ENCODE data around the gene TSPAN6. TPM values are rescaled to one million over a fixed set of nuclear protein-coding genes. Genes with fewer than 3 reads are reported as not detected.

TSPAN6 gene, protein sequence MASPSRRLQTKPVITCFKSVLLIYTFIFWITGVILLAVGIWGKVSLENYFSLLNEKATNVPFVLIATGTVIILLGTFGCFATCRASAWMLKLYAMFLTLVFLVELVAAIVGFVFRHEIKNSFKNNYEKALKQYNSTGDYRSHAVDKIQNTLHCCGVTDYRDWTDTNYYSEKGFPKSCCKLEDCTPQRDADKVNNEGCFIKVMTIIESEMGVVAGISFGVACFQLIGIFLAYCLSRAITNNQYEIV
- polyA plus RNA-seq (ENCODE audit: insufficient read length in 4 of 4), result 100 to 1,000 TPM; 161 to 184 (median 176) TPM

DNA sequence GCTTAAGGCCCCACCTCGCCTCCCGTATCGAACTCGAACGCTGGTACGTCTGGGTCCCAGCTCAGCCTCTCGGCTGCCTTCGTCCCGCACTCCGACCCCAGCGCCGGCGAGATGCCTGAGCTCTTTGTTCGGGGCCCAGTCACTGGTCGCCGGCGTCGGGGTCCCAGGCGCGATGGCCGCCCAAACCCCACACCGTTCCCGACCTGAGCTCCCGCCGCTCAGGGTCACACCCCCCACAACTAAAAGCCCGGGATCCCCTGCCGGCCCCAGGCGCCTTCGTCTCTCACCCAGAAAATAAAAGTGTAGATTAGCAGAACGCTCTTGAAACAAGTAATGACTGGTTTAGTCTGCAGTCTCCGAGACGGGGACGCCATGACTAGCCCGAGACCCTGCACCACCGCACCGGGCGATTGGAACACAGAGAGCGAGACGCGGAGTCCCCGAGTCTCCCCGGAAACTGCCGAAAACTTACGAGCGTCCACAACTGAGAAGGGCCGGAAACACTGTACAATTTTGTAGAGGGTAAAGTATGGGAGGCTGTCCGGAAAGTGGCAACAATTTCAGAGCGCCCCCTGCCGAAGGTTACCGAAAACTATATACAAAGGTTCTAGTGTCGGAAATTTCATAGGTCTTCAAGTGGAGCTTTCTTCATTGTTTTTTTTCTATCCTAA is at the start of gene TSPAN6:
Gene TSPAN6, minus strand, starts transcription at position 486 of the 671 bp plus-strand sequence. Its CDS starts 112 bp downstream, at position 374.
- peak in 3 of 4 donors; percentile 71 to 80 (median 76) for DNase-seq (ENCODE audit: low read depth in 4 of 4, low spot score in 3 of 4)

DNA sequence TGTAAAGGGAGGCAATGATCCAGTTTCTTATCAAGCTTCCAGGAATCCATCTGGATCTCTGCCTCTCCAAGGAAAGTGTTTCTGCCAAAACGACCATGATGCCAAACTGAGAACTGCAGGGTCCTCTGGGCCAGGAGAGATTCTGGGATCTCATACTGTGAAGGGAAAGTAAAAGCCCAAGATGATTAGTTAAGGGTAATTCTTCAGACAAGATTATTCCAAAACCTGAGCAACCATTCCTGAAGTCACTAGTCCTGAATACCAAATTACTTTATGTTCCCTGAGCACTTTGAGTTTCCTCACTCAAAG is 49.3 kb upstream of the TSPAN6 start:
- DNase-seq (ENCODE audit: low read depth in 4 of 4, low spot score in 3 of 4), result no peak

DNA sequence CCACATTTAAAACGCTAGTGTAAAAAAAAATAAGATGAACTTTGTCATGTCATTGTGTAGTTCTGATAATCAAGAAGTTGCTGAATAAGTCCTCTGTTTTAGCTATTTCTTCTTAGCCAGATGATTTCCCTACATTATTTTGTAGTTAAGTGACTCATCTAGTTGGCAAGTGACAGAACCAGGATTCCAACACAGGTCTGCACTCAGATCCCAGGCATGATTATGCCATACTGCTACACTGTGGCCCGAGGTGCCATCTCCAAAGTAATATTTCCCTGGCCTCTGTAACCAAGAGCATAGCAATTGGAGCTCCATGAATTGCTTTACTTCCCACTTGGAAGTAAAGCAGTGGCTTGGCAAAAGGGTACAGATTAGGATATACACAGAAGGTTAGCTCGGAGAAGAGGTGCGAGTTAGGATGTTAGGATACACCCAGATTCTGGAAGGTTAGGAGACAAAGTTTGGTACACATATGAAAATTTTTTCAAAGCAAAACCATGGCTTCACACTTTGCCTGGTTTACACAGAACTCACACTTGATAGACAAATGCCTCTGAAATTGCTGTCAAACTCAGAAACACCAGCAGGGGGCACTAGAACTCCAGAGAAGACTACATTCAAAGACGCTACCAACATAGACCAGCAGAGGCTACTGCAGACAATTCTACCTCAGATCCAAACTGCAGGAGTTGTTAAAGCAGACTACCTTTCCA is 48.8 kb upstream of the TSPAN6 start:
- peak; percentile 47 to 60 (median 50) for DNase-seq (ENCODE audit: low read depth in 4 of 4, low spot score in 3 of 4)

DNA sequence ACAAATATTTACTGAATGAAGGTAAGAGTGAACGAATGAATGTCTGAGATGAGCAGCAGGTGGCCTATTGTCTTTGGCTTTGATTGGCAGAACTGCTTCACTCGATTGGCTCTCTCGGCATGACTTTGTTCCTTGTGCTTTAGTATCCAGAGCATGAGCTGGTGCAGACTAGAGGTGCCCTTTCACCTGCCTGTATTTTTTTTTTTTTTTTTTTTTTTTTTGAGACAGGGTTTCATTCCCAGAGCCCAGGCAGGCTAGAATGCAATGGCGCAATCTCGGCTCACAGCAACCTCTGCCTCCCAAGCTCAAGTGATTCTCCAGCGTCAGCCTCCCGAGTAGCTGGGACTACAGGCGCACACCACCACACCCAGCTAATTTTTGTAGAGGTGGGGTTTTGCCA is 46.3 kb upstream of the TSPAN6 start:
- DNase-seq (ENCODE audit: low read depth in 4 of 4, low spot score in 3 of 4), result no peak

DNA sequence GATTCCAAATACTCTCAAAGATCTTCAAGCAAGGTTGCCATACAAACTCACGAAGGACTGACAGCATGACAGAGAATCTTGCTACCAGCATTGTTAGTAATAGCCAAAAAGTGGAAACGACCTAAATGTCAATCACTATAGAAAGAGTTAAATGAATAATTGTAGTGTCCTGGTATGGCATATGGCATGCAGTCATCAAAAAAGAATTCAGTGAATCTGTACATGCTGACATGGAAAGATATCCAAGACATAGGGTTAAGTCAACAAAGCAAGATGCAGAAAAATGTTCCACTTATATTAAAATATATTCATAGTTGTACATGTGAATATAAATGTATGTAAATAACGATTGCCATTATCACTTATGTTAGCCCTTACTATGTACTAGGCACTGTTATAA is 45.0 kb upstream of the TSPAN6 start:
- no peak for DNase-seq (ENCODE audit: low read depth in 4 of 4, low spot score in 3 of 4)

DNA sequence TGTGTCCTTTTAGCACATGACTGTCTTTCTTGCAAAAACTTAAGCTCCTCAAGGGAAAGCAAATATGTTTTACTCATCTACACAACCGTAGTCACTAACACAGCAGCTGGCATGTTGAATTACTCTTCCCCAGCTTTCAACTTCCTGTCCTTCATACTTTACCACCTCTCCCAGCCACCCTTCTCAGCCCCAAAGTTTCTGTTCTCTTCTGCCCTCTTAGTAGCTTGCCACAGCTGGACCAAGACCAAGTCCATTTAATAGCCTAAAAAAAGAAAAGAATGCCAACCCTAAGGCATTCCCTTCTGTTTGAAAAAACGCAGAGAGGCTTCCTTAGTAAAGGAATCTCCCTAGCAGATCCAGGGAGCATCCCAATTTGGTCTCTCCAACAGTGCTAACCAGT is 44.1 kb upstream of the TSPAN6 start:
- DNase-seq (ENCODE audit: low read depth in 4 of 4, low spot score in 3 of 4), result no peak

DNA sequence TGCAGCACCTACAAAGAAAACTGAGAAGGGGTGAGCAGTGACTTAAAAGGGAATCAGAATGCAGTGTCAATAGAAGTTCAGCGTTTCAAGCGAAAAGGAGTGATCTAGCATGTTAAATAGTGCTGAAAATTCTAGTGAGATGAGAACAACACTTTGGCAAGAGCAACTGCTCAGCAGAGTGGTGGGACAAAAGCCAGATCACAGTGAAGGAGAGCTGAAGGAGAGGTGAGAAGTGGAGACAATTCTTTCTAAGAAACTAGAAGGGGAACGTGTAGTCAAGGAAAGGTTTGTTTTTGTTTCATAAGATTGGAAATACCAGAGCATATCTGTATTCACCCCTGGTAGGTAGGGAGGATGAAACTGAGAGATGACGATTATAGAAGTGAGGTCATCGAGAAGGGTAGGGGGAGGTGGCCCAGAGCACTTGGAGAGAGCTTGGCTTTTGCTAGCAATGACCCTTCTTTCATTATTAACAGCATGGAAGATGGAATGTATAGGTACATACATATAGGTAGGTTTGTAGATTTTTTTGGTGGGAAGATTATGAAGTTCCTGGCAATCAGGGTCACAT is 41.1 kb upstream of the TSPAN6 start:
- DNase-seq (ENCODE audit: low read depth in 4 of 4, low spot score in 3 of 4), result no peak

DNA sequence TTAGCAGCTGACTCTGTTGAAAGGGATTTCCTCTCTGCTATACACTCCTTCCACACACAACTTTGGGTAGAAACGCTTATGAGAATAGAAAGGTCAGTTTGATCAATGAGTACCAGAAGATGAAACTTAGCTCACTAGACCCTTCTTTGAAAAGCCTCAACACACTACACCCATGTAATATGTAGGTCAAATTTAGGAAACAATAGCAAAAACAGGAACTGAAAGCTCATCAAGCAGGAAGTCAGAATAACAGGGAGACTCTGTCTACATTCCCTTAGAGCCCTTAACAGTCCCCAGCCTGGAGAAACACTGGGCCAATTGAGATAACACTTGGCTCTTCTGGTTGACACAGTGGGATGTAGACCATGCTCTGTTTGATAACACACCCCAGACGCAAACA is 38.1 kb upstream of the TSPAN6 start:
- no peak for DNase-seq (ENCODE audit: low read depth in 4 of 4, low spot score in 3 of 4)

DNA sequence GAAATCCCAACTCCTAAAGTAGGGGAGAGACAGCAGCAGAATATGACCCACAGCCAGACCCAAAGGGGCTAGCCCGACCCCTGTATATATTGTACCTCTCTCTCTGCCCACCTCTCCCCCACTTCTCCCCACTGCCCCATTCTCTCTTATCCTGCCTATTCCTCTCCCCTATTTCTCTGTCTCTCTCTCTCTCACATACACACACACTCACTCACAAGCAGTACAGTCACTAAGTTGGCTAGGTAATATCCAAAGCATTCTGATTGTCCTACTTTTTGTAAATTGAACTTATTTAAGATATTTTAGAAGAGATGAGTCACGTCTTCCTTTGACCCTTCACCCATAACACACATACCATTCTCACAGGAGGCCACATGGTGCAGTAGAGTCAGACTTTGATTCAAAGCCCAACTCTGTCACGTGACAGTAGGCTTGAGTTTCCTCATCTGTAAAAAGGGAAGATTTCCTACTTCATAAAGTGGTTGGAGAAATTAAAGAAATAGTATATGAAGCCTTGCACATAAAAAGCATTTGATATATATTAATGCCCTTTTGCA is 36.9 kb upstream of the TSPAN6 start:
- DNase-seq (ENCODE audit: low read depth in 4 of 4, low spot score in 3 of 4), result no peak

DNA sequence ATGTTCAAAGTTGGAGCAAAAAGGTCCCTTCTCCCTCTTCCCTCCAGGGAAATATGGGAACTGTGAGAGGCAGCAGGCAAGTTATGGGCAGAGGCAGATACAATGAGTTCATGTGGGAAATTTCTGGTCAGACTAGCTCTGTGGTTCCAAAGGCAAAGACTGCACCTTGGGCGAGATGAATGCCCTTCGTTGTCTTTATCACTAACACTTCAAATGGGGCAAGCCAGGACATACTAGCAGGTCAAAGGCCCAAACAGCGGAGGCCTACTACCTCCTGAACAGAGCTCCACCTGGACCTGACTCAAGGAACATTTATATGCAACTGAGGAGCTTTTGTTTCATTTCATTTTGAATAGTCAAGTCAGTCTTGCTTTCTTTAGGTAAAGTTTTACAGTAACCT is 36.4 kb upstream of the TSPAN6 start:
- DNase-seq (ENCODE audit: low read depth in 4 of 4, low spot score in 3 of 4), result no peak

DNA sequence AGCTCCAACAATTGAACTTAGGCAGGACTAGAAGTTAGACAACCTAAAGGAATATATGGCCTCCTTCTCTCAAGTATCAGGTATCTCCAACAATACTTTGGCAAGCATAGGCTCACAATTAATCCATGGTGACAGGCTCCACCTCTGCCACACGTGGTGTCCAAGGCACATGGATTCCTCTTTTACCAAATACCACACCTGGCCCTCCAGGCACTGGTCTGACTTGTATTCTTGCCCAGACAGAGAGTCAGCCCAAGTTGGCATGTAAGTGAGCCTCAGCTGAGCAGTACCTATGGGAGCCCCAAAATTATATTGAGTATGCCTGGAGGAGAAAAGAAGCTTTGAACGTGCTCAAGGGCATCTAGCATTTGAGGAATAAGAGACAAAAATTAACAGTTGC is 27.0 kb upstream of the TSPAN6 start:
- DNase-seq (ENCODE audit: low read depth in 4 of 4, low spot score in 3 of 4), result no peak

DNA sequence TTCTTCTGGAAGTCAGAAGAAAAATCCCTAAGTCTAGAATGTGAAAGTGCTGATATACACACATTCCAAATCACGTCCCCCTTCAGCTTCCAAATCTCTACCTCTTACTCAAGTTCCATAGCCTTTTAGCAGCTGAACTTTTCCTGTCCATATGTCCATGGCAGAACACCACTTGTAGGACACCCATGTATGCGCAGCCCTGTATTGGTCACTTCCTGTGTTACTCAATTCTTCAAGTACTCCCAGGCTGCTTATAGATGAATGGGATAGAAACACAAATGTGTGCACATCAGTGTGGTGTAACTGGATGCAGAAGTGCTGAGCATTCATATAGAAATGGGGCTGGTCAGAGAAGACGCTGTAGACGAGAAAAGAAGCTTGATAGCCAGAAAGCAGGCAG is 26.2 kb upstream of the TSPAN6 start:
- no peak for DNase-seq (ENCODE audit: low read depth in 4 of 4, low spot score in 3 of 4)

DNA sequence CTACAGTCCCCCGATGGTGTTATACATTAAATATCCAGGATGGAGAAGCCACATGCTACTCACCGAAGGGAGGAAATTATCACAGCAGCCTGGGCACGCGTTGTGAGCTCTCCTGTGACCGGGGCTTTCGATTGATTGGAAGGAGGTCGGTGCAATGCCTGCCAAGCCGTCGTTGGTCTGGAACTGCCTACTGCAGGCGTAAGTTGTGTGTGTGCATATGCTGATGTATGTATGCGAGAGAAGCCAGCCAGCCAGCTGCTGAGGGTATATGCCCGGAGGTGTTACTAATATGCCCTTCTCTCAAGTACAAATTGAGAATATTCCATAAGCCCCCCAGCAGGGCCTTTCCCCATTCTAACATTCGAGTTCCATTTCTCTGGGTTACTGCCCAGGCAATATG is 25.6 kb upstream of the TSPAN6 start:
- DNase-seq (ENCODE audit: low read depth in 4 of 4, low spot score in 3 of 4), result no peak

DNA sequence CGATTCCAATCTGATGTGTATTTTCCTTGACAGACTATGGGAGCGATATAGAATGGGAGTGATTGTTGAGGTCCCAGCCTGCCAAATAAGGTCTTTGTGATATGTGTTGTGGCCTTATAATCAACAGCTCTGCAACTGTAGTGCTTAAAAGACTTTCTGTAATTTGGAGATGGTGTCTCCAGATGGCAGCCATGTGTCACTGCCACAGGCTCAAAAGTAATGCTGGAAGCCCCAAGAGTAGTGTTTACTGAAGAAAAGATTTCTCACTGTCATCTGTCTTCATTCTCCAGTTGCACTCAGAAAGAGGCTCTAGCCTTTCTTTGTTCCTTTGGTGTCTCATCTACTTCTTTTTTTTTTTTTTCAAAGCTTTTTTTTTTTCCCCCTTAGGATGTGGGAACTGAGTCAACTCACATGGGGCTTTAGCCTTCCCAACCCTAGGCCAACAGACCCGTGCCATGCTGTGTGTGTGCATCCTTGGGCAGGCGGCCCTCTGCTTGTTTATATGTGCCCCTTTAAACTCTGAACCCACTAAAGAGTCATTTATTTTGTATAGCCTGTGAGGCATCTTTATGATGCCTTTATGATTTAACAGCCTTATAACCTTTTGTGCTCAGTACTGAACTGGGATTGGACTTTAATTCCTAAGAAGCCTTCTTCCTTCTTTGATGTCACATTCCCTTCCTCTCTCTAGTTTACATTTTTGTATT is 23.0 kb upstream of the TSPAN6 start:
- no peak for DNase-seq (ENCODE audit: low read depth in 4 of 4, low spot score in 3 of 4)

DNA sequence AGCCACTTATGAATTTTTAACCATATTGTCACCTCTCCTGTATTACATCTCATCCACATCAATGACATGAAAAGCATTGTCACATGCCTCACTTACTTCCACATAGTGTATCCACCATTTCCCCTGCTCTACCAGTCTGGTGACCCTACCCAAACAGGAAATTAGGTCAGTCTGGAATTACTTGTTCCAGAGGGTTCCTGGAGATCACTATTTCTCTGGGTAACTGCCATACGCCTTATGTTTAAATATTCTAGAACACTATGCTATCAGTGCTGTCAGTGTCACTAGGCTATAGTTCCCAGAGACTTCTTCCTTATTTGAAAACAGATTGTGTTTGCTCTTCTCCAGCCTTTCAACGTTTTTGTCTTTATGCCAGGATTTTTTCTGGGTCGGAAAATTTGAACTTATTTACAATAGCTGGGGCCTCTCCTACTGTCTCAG is 22.4 kb upstream of the TSPAN6 start:
- DNase-seq (ENCODE audit: low read depth in 4 of 4, low spot score in 3 of 4), result no peak

DNA sequence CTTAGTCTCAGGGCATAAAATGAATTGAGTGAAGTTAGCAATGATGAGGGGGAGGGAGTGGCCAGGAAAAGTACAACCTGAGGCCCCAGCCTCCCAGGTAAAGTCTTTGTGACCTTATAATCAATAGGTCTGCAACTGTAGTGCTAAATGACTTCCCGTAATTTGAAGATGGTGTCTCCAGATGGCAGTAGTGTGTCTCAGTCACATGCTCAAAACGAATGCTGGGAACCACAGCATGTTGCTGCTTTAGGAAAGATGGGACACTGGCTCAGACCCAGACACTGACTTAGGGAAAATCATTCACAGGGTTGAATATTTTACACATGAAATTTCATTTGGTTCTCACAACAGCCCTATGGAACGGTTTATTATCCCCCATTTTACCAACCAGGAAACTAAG is 17.7 kb upstream of the TSPAN6 start:
- DNase-seq (ENCODE audit: low read depth in 4 of 4, low spot score in 3 of 4), result no peak

DNA sequence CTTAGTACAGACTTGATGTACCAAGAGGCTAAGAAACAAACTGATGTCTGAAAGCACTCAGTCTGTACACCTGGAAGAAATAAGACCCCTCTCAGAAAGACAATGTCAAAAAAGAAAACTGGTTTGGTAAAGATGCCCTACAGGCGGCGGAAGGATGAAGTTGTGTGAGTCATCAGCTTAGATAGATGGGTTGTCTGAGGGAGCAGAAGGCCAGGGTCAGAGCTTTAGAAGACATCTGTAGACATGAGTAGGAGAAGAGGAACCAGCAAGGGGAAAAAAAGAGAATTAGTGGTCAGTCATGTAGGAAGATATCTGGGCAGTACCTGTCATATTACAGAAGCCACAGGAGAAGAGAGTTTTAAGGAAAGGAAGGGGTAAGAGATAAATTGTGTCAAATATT is 15.7 kb upstream of the TSPAN6 start:
- no peak for DNase-seq (ENCODE audit: low read depth in 4 of 4, low spot score in 3 of 4)

DNA sequence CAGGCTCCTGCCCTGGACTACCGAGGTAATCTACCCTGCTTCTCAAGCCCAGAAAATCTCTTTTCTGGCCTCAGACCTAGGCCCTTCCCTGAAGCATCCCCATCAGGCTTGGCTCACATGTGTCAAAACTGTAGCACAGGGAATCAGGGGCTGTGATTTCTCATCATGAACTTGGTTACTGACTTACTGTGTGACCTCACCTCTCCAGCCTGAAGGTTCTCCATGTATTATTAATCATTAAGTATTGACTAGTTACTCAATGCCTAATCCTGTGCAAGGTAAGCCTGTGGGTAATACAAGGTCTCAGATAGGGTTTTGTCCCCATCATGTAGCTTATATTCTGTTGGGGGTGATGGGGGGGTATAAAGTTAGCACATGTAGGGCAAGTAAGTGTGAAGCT is 14.2 kb upstream of the TSPAN6 start:
- no peak for DNase-seq (ENCODE audit: low read depth in 4 of 4, low spot score in 3 of 4)

DNA sequence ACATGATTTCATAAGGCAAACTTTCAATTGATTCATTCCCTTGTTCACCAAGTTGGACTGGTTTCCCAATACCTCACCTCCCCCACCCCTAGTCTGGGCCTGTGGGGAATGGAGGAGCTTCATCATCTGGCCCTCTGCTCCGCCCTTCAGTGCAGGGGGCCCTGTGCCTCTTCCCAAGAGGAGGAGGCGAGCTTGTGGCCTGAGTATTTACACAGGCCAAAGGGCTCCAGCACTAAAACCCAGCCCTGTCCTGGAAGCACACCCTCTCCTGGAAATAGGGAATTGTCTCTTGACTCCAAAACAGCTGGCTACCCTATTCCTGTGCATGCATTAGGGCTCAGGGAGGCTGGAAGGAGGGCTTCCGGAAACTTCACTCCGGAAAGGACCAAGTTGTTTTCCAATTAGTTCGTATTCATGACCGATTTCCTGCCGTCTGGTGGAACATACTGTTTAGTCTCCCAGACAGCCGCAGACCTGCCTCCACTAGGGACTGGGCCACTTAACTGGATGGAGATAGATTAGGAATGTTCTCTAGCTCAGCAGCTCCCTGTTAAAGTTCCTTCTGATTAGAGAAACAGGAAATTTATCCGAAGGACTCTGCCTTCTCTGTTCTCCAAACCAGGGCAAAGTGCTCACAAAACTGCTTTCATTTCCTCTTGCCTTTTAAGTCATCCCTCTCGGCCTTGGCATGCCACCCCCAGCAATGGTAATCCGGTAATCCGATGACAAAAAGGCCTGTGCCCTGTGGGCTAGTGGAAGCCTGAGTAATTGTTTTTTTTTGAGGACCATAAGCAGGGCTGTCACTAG is 13.1 kb upstream of the TSPAN6 start:
- no peak for DNase-seq (ENCODE audit: low read depth in 4 of 4, low spot score in 3 of 4)

Measured in right renal pelvis (tissue), 4 donors.